K562 treated with DMSO at 1 percent for 24 hours (cell line): ENCODE measurements around the gene AVP. TPM values are rescaled to one million over a fixed set of nuclear protein-coding genes. Genes with fewer than 3 reads are reported as not detected.

ENCODE experiments used
- total RNA-seq: library from RNA; unstranded; fragments of 300-600 nt; gene quantifications from 2 replicates; pipeline ENCODE4 v1.2.3, GENCODE V29; 2022; ENCODE audit warnings: low read depth; ENCODE audit not compliant: insufficient read depth

Gene AVP
- not detected in 2 replicates for total RNA-seq

GRCh38 chr20:3084283-3084985, at the start of gene AVP:
Gene AVP, minus strand, starts transcription at chr20:3084724. Its CDS starts 50 bp downstream, at chr20:3084674.

GRCh38 chr20:3071610-3072529, 12.7 kb downstream of the AVP start, which contains the start of gene OXT:
Gene OXT, plus strand, starts transcription at chr20:3071620. Its CDS starts 36 bp downstream, at chr20:3071656.

GRCh38 chr20:3045816-3046676, 38.5 kb downstream of the AVP start, which contains the start of gene MRPS26:
Gene MRPS26, plus strand, starts transcription at chr20:3046052. Its CDS starts 17 bp downstream, at chr20:3046069.

GRCh38 chr20:3043322-3043721, 41.2 kb downstream of the AVP start, which contains the start of gene GNRH2:
Gene GNRH2, plus strand, starts transcription at chr20:3043622. Its CDS starts 793 bp downstream, at chr20:3044415.

Other genes starting within 250 kb of the AVP start
- gene PCED1A, start 244.1 kb downstream of the AVP start, total RNA-seq: 16.6 and 17.3 TPM in 2 replicates
- 47.0 and 49.4 TPM in 2 replicates for gene VPS16, start 244.0 kb downstream of the AVP start, total RNA-seq
- gene PTPRA, start 211.2 kb downstream of the AVP start, total RNA-seq: 31.4 and 37.5 TPM in 2 replicates
- not detected in 2 replicates for gene GNRH2, start 41.1 kb downstream of the AVP start, total RNA-seq
- gene MRPS26, start 38.7 kb downstream of the AVP start, total RNA-seq: 43.2 and 50.3 TPM in 2 replicates
- gene OXT, start 13.1 kb downstream of the AVP start, total RNA-seq: not detected in 2 replicates
- gene FASTKD5, start 75.1 kb upstream of the AVP start, total RNA-seq: 10.9 and 12.1 TPM in 2 replicates
- 4.8 and 4.9 TPM in 2 replicates for gene UBOX5, start 75.1 kb upstream of the AVP start, total RNA-seq
- gene LZTS3, start 88.8 kb upstream of the AVP start, total RNA-seq: 4.4 and 5.0 TPM in 2 replicates
- 34.2 and 34.7 TPM in 2 replicates for gene DDRGK1, start 120.0 kb upstream of the AVP start, total RNA-seq
- 42.1 and 57.2 TPM in 2 replicates for gene ITPA, start 124.8 kb upstream of the AVP start, total RNA-seq
- gene SLC4A11, start 154.5 kb upstream of the AVP start, total RNA-seq: 0.14 TPM in 1 of 2 replicates, not detected in the other